Transverse colon (tissue), 4 donors: Measurements from ENCODE around the gene DDI2. TPM values are rescaled to one million over a fixed set of nuclear protein-coding genes. Genes with fewer than 3 reads are reported as not detected.

ENCODE experiments used
- DNase-seq: peaks from one replicate; pipeline ENCODE4 v3.0.0-alpha.2; 2019
- H3K27ac ChIP-seq, 4 donors: fragments of 200-600 bp; sonication (generic); 2 replicates each; pipeline ENCODE4 v1.5.1; 2016 to 2018; ENCODE audit warnings: inconsistent platforms in 4 of 4
- H3K27me3 ChIP-seq: fragments of 200-600 bp; sonication (generic); 2 replicates; pipeline ENCODE4 v1.5.1; 2017; ENCODE audit warnings: inconsistent platforms
- H3K36me3 ChIP-seq, 4 donors: fragments of 200-600 bp; sonication (generic); 2 replicates each; pipeline ENCODE4 v1.5.1; 2017 to 2019; ENCODE audit warnings: inconsistent platforms in 4 of 4
- H3K4me1 ChIP-seq, 4 donors: fragments of 200-600 bp; sonication (generic); 2 replicates each; pipeline ENCODE4 v1.5.1; 2017 to 2020; ENCODE audit warnings: inconsistent platforms in 4 of 4
- H3K4me3 ChIP-seq, 4 donors: fragments of 200-600 bp; sonication (generic); 1 replicate in 1 of 4; 2 replicates in 3 of 4; pipeline versions ENCODE4 v1.5.1 to v1.6.1; 2017 to 2019; ENCODE audit warnings: inconsistent platforms in 4 of 4
- H3K9me3 ChIP-seq, 2 donors: fragments of 200-600 bp; sonication (generic); 2 replicates each; pipeline ENCODE4 v1.5.1; 2017 to 2019; ENCODE audit warnings: inconsistent platforms in 2 of 2
- CTCF ChIP-seq, 5 experiments: fragments of 200-600 bp in 3 of 5; fragments of 450-650 bp in 2 of 5; sonication (generic) in 3 of 5; IDR thresholded peaks; 1 replicate in 2 of 5; 2 replicates in 3 of 5; pipeline ENCODE4 v1.5.1; 2016 to 2017; ENCODE audit warnings: antibody characterized with exemption in 5 of 5, inconsistent platforms in 3 of 5, mild to moderate bottlenecking in 2 of 5, moderate library complexity in 1 of 5
- EP300 ChIP-seq: sonication (generic); formaldehyde crosslinking; IDR thresholded peaks from one replicate; pipeline ENCODE4 v1.6.1; 2017; ENCODE audit warnings: antibody characterized with exemption, low read depth
- POLR2A ChIP-seq: fragments of 450-650 bp; IDR thresholded peaks from one replicate; pipeline ENCODE4 v1.6.1; 2016; ENCODE audit warnings: antibody characterized with exemption, mild to moderate bottlenecking, moderate library complexity
- POLR2AphosphoS5 ChIP-seq, 3 donors: sonication (generic); formaldehyde crosslinking; IDR thresholded peaks; one replicate each; pipeline ENCODE4 v1.6.1; 2016; ENCODE audit warnings: antibody characterized with exemption in 3 of 3
- WGBS, 2 donors: methylation state at CpG; one replicate each; pipeline ENCODE4 v1.1.5; 2018; ENCODE audit warnings: low coverage in 1 of 2; 5-methylcytosine and 5-hydroxymethylcytosine counted together
- in situ Hi-C, 4 donors: fragments of 200-750 bp; cut with MboI; loops; one replicate each; pipeline versions ENCODE4 v1.15.0 to v1.15.1; 2017; ENCODE audit warnings: low sequenced_read_pairs in 3 of 4, low pct_ligation_motif_present in 1 of 4, low pct_unique_long_range_greater_than_20kb in 1 of 4
- intact Hi-C: fragments of 100-400 bp; cut with DNase I; formaldehyde crosslinking; loops from one replicate; pipeline ENCODE4 v1.15.1; 2023; ENCODE audit warnings: low total_unique reads
- total RNA-seq, 4 donors: library from RNA; depleted of rRNA; stranded (reverse); fragments of >200 nt; gene quantifications; one replicate each; pipeline ENCODE4 v1.1.0, GENCODE V29; 2016

The DDI2 gene
- 10 to 100 TPM; 28.1 to 95.4 (median 42.9) TPM for total RNA-seq

DNA sequence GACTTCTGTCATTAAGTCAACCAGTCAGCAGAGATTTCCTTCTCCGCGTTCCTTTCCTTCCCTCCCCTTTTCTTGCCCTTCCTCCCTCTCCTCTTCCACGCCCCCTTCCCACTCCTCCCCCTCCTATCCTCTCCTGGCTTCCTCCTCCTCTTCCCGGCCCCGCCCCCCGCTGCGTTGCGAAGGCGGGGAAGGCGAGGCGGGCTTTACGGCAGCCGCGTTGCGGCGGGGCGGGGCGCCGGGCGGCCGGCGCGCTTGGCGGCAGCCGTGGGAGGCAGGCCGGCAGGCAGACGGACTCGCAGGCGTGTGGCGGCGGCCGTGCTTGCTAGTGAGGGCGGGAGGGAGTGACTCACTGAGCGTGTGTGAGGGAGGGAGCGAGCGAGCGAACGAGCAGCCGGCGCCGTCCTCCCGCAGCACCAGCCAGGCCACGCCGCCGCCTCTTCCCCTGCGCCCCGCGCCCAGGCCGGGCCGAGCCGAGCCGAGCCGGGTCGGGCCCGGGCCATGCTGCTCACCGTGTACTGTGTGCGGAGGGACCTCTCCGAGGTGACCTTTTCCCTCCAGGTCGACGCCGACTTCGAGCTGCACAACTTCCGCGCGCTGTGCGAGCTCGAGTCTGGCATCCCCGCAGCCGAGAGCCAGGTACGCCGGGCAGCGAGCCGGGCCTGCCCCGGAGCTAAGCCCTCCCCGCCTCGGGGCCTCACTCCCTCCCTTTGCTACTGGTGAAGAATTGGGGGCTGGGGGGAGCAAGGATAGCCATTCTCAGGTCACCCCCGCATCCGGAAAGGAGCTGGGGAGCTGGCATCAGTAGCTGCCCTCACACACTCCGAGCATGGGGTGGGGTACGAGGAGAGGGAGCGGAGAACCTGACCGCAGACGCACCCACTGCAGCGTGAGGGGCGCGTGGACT, at the start of gene DDI2:
TSS of gene DDI2 (plus strand) at position 286 of the 904 bp plus-strand sequence. CDS start at position 499, 213 bp downstream.
- TF ChIP-seq POLR2A (peak; percentile 78), POLR2AphosphoS5 (IDR thresholded peaks at IDR 0.05) (peak; percentile 83 to 98 (median 97)), EP300 (no peak), CTCF (IDR thresholded peaks at IDR 0.05) (no peak)
- 0 to 1% methylated on average over 3 to 50 of the region's 86 CpGs for WGBS, 2 donors
- Histone ChIP-seq H3K27ac (peak within 1 kb of the TSS; percentile 92 to 100 (median 98)), H3K9me3 (no peaks in the 10 kb centered on the region), H3K36me3 (no peaks in the 10 kb centered on the region), H3K4me3 (peak within 1 kb of the TSS; percentile 79 to 93 (median 82)), H3K27me3 (no peaks in the 10 kb centered on the region), H3K4me1 (peaks cover 24 to 51% (median 30%) of the 10 kb centered on the region in 4 donors)
- in situ Hi-C loops, result no loop called here
- peak; percentile 98 for DNase-seq
- intact Hi-C loops, result no loop called here

GRCh38 chr1:15568387-15569073, 48.7 kb upstream of the DDI2 start:
- Histone ChIP-seq H3K9me3 (no peaks in the 10 kb centered on the region), H3K4me3 (no peak overlapping the region), H3K27ac (no peak overlapping the region), H3K36me3 (peaks cover 0 to 46% (median 19%) of the 10 kb centered on the region in 4 donors), H3K4me1 (no peaks in the 10 kb centered on the region), H3K27me3 (no peaks in the 10 kb centered on the region)
- DNase-seq, result no peak
- in situ Hi-C loops, result no loop called here
- WGBS, 2 donors, result 81 to 82% methylated on average over 10 to 18 of the region's 18 CpGs
- TF ChIP-seq EP300, result no peak
- TF ChIP-seq CTCF (IDR thresholded peaks at IDR 0.05), result no peak
- no peak for TF ChIP-seq POLR2A
- TF ChIP-seq POLR2AphosphoS5 (IDR thresholded peaks at IDR 0.05), result no peak
- intact Hi-C loops, result no loop called here

- no peak for TF ChIP-seq POLR2AphosphoS5 (IDR thresholded peaks at IDR 0.05)
- no peak for TF ChIP-seq POLR2A
- no peak for TF ChIP-seq CTCF (IDR thresholded peaks at IDR 0.05)
- TF ChIP-seq EP300, result no peak
- peaks cover 0 to 32% (median 15%) of the 10 kb centered on the region in 4 donors for H3K36me3 ChIP-seq
- DNase-seq, result no peak
- H3K27me3 ChIP-seq, result no peaks in the 10 kb centered on the region
- no peak overlapping the region for H3K4me3 ChIP-seq
- 94 to 100% methylated on average over 1 of the region's 1 CpG for WGBS, 2 donors
- no peaks in the 10 kb centered on the region for H3K9me3 ChIP-seq
- no peaks in the 10 kb centered on the region for H3K4me1 ChIP-seq
- H3K27ac ChIP-seq, result no peak overlapping the region
- intact Hi-C loops, result no loop called here
- in situ Hi-C loops, result no loop called here
Measured at GRCh38 chr1:15570861-15571260, 46.4 kb upstream of the DDI2 start.

- H3K27me3 ChIP-seq, result no peaks in the 10 kb centered on the region
- H3K4me1 ChIP-seq, result no peaks in the 10 kb centered on the region
- no peak overlapping the region for H3K4me3 ChIP-seq
- DNase-seq, result no peak
- intact Hi-C loops, result no loop called here
- H3K9me3 ChIP-seq, result no peaks in the 10 kb centered on the region
- TF ChIP-seq POLR2AphosphoS5 (IDR thresholded peaks at IDR 0.05), result no peak
- no peak for TF ChIP-seq CTCF (IDR thresholded peaks at IDR 0.05)
- no peak for TF ChIP-seq EP300
- TF ChIP-seq POLR2A, result no peak
- in situ Hi-C loops, result no loop called here
- no peak overlapping the region for H3K27ac ChIP-seq
- peaks cover 0 to 28% (median 13%) of the 10 kb centered on the region in 4 donors for H3K36me3 ChIP-seq
Measured at GRCh38 chr1:15571266-15571665, 46.0 kb upstream of the DDI2 start.
